ENCODE results near the gene NFILZ. TPM values are rescaled to one million over a fixed set of nuclear protein-coding genes. Genes with fewer than 3 reads are reported as not detected.
A peak's percentile ranks its signal among the peaks of the same experiment; 100 is the strongest.

NFILZ gene
- total and polyA plus RNA-seq, 2 of the 8 experiments (the other 6 are each of a cell fraction or from before 2014, with no cell fraction given): not detected

GRCh38 chr19:8609279-8610040 is 21.0 kb upstream of the NFILZ start (continued):
- TF ChIP-seq SP2 (IDR thresholded peaks at IDR 0.05; ENCODE audit: low read length) (no peak), KDM5A (IDR thresholded peaks at IDR 0.05; ENCODE audit: low read length) (no peak), SUZ12 (IDR thresholded peaks at IDR 0.05; ENCODE audit: low read length) (no peak), ATF3 (IDR thresholded peaks at IDR 0.05; ENCODE audit: insufficient read depth, low read depth, low read length) (no peak), NRF1 (IDR thresholded peaks at IDR 0.05; ENCODE audit: low read depth, low read length) (no peak), SP1 (IDR thresholded peaks at IDR 0.05; ENCODE audit: low read depth, low read length) (0 out of 2 replicates have a peak, but pooled peaks have one; percentile 10), EGR1 (IDR thresholded peaks at IDR 0.05; ENCODE audit: borderline replicate concordance, low read depth, low read length) (0 out of 2 replicates have a peak, but pooled peaks have one; percentile 2), SP4 (IDR thresholded peaks at IDR 0.05; ENCODE audit: low read length) (no peak), CTCF (IDR thresholded peaks at IDR 0.05; ENCODE audit: control extremely low read depth in 1 of 3, insufficient read depth in 1 of 3, low read depth in 1 of 3, low read length in 3 of 3) (peak in 1 of 3 experiments; percentile 11; a peak in 2 of 4 replicates), JUN (IDR thresholded peaks at IDR 0.05; ENCODE audit: low read depth, low read length) (no peak), SAP30 (IDR thresholded peaks at IDR 0.05; ENCODE audit: insufficient read depth, insufficient replicate concordance, low read length) (no peak), KDM1A (IDR thresholded peaks at IDR 0.05; ENCODE audit: borderline replicate concordance, low read length) (no peak), CBX8 (IDR thresholded peaks at IDR 0.05; ENCODE audit: borderline replicate concordance, low read depth, low read length) (no peak), EZH2 (IDR thresholded peaks at IDR 0.05; ENCODE audit: low read depth, low read length, severe bottlenecking) (no peak), POU5F1 (IDR thresholded peaks at IDR 0.05; ENCODE audit: low read depth, low read length) (no peak), BCL11A (IDR thresholded peaks at IDR 0.05; ENCODE audit: low read depth in 2 of 2, low read length in 2 of 2) (no peak), JUND (IDR thresholded peaks at IDR 0.05; ENCODE audit: low read length) (no peak), POLR2A (IDR thresholded peaks at IDR 0.05; ENCODE audit: control extremely low read depth in 1 of 2, low read depth in 2 of 2, low read length in 2 of 2) (peak in 1 of 2 experiments; percentile 71; a peak in 1 of 3 replicates), RAD21 (IDR thresholded peaks at IDR 0.05 in 1 of 2, conservative IDR thresholded peaks at IDR 0.05 in 1 of 2; ENCODE audit: low read depth in 2 of 2, low read length in 2 of 2) (peak in 1 of 2 experiments; percentile 0; a peak in 1 of 4 replicates)

Data from H1 (cell line).